Measurements from ENCODE around the gene BTG4.

BTG4 gene

DNA sequence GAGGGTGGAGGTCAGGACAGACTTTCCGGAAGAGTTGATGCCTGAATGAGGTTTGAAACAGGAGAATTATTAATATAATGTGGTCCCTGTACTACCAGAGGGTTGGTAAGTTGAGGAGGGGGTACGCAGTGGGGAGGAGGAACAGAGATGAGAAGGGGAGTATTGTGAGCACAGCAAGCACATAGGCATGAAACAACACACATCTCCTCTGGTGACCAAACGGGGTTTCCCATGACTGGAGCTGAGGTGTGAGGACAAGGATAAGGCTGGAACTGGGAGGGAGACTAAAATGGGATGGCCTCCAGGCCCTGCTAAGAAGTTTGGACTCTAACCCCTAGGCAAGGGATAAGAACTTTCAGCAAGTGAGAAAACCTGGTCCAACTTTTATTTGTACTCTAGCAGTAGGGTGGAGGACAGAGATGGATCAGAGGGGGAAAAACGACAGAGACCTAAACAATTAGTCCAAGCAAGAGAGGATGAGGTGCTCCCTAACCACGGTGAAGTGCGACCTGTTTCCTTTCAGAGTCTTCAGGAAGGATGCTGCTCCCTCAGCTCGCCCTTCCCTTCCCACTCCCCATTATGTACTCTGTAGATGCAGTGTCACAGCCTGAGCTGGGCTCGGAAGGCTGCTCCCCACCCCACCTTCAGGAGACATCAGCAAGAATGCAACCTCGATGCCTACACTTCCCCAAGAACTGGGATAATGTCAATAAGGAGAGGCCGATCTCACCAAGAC, 59.2 kb downstream of the BTG4 start:
- DNase-seq = no peak

DNA sequence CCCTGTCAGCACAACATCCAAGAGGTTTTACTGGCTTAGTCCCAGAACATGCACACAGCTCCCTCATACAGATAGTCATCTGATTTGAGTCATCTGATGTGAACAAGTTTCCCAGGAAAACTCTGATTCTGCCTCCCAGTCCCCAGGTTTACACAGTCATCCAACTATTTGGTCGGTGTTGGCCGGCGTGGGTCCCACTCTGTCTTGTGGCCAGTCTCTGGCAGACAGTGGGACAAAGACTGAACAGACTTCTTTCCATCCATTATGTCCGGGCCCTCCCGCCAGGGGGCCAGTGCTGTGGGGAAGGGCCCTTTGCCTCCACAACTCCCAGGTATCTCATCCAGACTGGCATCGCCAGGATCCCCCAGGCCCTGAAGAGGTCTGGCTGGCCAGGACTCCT, 60.0 kb downstream of the BTG4 start:
- DNase-seq = no peak

DNA sequence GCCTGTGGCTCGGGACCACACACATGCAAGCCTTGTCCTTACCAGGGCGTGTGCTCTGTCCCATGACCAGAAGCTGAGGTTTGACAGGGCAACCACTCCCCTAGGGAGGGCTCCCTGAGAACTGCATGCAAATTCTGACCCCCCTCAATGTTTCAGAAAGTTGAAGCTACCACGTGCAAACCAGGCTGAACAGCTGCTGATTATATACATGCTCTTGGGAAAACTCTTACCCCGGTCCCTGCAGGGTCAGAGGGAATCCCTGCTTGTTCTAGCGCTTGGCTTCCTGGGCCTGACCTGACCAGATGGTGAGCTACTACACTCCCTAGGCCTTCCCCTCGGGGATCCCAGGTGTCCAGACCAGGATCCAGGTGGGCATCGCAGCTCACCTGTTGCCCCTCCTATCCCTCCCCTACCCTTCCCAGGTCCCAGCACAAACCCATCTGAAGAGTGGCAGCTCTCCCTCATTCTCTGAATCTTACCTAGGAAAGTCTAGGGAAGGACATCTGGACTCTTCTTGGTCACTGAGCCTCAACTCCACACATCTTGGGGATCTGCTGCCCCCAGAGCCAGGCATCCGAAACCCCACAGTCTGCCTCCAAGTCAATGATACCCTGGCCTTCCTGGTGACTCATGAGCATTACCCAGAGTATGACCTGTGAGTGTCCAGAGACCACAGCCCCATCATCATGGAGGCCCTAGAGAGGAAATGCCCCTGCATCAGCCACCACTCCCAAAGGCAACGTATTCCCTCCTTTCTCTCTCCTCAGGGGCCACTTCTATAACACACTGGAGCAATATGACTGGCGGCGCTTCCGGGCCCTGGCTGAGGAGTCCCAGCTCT, 61.5 kb downstream of the BTG4 start:
- DNase-seq = no peak

DNA sequence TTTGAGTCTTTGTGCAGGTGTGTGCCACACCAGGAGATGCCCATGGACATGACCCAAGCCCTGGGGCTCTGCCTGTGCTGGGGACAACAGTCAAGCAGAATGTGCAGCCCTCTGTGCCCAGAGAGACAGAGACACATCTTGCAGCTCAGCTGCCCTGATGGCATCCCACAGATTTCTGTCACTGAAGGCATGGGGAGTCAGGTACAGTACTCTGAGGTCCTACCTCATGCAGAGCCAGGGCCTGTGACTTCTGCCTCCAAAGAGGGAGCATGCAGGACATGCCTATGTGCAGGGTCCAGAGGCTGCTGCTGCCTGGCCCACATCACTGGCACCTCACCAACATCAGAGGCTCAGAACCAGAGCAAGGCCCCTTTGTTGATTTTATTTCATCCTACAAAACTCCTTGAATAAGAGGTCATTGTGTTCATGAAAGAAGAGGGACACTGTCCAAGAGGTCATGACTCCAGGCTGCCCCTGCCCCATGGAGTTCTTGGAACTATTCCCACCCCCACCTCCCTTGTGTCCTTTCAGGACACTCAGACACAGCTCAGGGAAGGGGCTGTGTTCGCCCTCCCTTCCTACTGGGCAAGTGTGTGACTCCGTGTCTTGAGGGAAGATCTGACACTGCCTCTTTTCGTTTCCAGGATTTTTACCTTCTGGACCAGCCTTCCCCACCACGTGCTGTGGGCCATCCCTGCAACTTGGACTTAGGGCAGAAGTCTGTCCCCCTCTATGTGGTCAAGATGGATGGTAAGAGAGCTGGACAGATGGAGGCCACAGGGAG, 62.3 kb downstream of the BTG4 start:
- DNase-seq = peak; percentile 47 to 56

DNA sequence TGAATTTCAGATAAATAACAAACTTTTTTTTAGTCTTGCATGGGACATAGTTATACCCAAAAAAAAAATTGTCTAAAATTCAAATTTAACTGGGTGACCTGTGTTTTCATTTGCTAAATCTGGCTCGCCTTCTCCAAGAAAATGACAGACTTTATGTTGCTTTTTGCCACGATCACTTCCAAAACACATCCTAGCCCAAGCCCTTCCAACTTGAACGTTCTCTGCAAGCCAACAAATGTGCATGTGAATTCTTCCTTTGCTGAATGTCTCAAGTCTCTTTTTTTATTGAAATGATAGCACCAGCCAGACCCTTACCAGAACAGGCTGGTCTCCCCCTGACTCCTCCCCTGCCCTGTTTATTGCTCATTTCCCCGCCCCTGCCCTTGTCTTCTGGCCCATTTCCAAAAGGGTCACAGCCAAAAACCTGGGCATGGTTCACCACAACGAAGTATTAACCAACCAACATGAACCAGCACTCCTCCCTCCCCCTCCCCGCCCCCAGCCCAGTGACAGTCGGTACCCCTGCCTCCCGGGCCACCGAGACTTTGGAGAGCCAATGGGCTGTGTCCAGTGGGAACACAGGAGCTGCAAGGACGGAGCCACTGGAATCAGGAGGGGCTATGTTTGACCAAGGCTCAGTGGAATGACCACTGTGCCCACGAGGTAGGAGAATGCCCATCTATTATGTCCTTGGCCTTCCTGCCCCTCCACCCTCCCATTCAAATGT, 63.2 kb downstream of the BTG4 start:
- DNase-seq = no peak

DNA sequence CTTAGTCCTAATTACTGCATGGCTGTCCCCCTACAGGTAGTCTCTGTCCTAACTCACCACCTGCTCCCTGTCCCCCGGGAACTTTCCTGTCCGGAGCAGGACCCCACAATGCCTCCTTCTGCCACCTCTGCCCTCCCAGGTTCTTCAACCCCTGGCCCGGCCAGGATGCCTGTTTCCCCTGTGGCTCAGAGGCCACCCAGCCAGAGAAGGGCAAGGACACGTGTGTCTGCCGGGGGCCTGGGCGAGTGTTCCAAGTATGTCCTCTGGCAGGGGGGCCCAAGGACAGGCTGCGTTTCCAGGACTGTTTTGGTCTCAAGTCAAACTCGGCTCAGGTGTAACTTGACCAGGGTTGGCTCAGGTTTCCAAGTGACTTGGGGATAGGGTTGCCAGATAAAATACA, 63.8 kb downstream of the BTG4 start:
- no peak for DNase-seq

DNA sequence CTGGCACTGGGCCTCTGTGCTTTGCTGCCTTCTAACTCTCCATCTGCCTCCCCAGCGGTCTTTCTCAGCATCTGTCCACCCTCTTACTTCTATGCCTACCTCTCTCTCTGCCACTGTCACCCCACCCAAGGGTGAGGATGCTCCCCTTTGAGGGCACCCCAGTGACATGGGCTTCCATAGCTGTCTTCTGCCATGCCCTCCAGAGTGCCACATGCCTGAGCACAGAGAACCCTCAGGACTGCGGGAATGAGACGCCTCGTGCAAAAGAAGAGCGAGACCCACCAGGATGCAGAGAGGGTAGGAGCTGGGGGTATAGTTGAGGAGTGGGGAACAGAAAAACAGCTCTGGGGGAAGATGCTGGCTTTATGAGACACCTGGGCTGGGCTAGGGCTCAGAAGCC, 64.3 kb downstream of the BTG4 start:
- no peak for DNase-seq

DNA sequence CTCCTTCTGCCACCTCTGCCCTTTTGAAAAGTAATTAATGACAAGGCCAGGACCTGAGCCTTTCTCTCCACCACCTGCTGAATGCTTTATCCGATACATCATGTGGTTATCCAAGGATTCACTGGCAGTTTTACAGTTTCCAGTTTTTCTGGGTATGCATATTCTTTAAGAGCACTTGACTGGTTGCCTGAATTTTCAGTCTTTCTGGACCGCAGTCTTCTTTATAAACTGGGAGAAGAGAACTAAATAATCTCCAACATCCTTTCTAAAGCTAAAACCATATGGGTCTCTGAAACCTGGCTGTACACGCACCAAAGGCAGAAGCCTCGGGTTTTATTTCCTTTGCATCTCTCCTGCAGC, 65.1 kb downstream of the BTG4 start:
- no peak for DNase-seq

DNA sequence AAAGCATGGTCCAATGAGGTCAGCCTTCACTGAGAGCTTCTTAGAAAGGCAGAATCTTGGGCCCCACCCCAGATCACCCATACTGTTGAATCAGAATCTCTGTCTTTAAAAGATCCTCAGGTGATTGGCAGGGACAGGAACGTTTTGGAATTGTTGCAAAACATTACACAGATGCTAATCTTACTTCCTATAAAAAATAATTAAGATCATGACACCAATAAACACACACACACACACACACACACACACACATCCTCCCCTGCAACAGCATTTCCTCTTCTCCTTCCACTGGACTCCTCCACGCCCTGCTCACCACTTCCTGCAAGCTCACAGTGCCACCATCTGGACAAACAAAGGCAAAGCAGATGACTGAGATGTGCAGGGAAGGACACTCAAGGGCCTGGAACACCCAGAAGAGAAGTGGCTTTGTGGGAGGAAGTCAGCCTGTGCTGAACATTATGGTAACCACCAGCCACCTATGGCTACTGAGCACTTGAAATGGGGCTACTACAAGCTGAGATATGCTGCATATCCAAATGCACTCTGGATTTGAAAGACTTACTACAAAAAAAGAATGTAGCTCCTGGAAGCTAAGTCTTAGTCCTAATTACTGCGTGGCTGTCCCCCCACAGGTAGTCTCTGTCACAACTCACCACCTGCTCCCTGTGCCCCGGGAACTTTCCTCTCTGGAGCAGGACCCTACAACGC, 65.6 kb downstream of the BTG4 start:
- peak; percentile 81 to 93 for DNase-seq

DNA sequence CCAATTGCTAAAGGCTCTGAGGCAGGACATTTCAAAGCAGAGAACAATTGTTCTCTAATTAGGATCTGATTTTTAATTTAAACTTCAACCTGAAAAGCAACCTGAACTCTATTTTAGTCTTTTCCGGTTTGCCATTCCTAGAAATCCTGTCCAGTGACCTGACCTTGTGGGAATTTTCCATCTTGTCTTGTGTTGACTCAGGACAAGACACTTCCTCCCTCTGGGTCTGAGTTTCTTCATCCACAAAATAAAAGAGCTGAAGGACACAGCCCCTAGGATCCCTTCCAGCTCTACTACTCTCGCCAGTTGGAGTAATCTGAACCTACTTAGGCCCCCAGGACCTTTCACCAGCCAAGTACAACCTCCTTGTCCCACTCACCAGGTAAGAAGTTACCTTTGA, 66.6 kb downstream of the BTG4 start:
- no peak for DNase-seq
